Smooth muscle cell (in vitro differentiated cells): ENCODE measurements around the gene SH3BP2. TPM values are rescaled to one million over a fixed set of nuclear protein-coding genes. Genes with fewer than 3 reads are reported as not detected.

ENCODE experiments used
- DNase-seq: peaks from one replicate; lab custom pipeline; 2025; ENCODE audit not compliant: unreplicated experiment; lab: John Stamatoyannopoulos, UW
- H2AFZ ChIP-seq: fragments of 200-600 bp; sonication (generic); 2 replicates; pipeline ENCODE4 v1.6.0; 2016; ENCODE audit warnings: antibody characterized with exemption, low read depth, mild to moderate bottlenecking
- H3F3A ChIP-seq: fragments of 200-600 bp; sonication (generic); 2 replicates; pipeline ENCODE4 v1.6.0; 2017; ENCODE audit warnings: antibody characterized with exemption, low read depth
- H3K27ac ChIP-seq: fragments of 200-600 bp; sonication (generic); 2 replicates; pipeline ENCODE4 v1.5.1; 2016; ENCODE audit warnings: low read depth, mild to moderate bottlenecking
- H3K27me3 ChIP-seq: fragments of 200-600 bp; sonication (generic); 2 replicates; pipeline ENCODE4 v1.6.1; 2016; ENCODE audit warnings: low read depth, mild to moderate bottlenecking
- H3K36me3 ChIP-seq: fragments of 200-600 bp; sonication (generic); 2 replicates; pipeline ENCODE4 v1.5.1; 2016; ENCODE audit warnings: low read depth
- H3K4me1 ChIP-seq: fragments of 200-600 bp; sonication (generic); 2 replicates; pipeline ENCODE4 v1.5.1; 2016; ENCODE audit warnings: low read depth
- H3K4me2 ChIP-seq: fragments of 200-600 bp; sonication (generic); 2 replicates; pipeline ENCODE4 v1.6.0; 2016; ENCODE audit warnings: mild to moderate bottlenecking
- H3K4me3 ChIP-seq: fragments of 200-600 bp; sonication (generic); 2 replicates; pipeline ENCODE4 v1.5.1; 2016; ENCODE audit warnings: mild to moderate bottlenecking
- H3K79me2 ChIP-seq: fragments of 200-600 bp; sonication (generic); 2 replicates; pipeline ENCODE4 v1.6.0; 2016; ENCODE audit warnings: low read depth, mild to moderate bottlenecking
- H3K9ac ChIP-seq: fragments of 200-600 bp; sonication (generic); 2 replicates; pipeline ENCODE4 v1.6.0; 2016; ENCODE audit warnings: low read depth
- H3K9me3 ChIP-seq: fragments of 200-600 bp; sonication (generic); replicated peaks from 2 replicates; pipeline ENCODE4 v1.5.1; 2016; ENCODE audit warnings: low read depth
- H4K20me1 ChIP-seq: fragments of 200-600 bp; sonication (generic); 2 replicates; pipeline ENCODE4 v1.6.0; 2016; ENCODE audit warnings: low read depth
- CTCF ChIP-seq: fragments of 200-600 bp; sonication (generic); IDR thresholded peaks from 2 replicates; pipeline ENCODE4 v1.5.1; 2017; ENCODE audit warnings: borderline replicate concordance, mild to moderate bottlenecking, antibody characterized with exemption; ENCODE audit not compliant: insufficient read depth, poor library complexity, severe bottlenecking
- WGBS: methylation state at CpG from one replicate; pipeline ENCODE4 v1.1.7; 2016; ENCODE audit warnings: low lambda C conversion rate; 5-methylcytosine and 5-hydroxymethylcytosine counted together
- polyA plus RNA-seq: library from polyadenylated mRNA; unstranded; fragments of >200 nt; fragmentation: Nextera tagmentation; extraction: Ambion mirVana; gene quantifications from 2 replicates; pipeline ENCODE4 v1.2.1, GENCODE V29; 2016
- total RNA-seq: library from RNA; depleted of rRNA; stranded (reverse); fragments of >200 nt; gene quantifications from 2 replicates; pipeline ENCODE4 v1.2.3, GENCODE V29; 2014

The SH3BP2 gene
- total and polyA plus RNA-seq, 2 experiments from 2014 or later = 17.3 to 19.3 TPM

GRCh38 chr4:2825740-2826139, 32.9 kb downstream of the SH3BP2 start:
- no peak overlapping the region for H3K9ac ChIP-seq
- no peak overlapping the region for H3K27ac ChIP-seq
- H3K4me3 ChIP-seq = no peak overlapping the region
- H3K79me2 ChIP-seq = peaks cover 4% of the 10 kb centered on the region
- no peaks in the 10 kb centered on the region for H3K36me3 ChIP-seq
- no peak overlapping the region for H2AFZ ChIP-seq
- no peaks in the 10 kb centered on the region for H3K4me1 ChIP-seq
- no peak for TF ChIP-seq CTCF
- no peak for DNase-seq
- peaks cover 52% of the 10 kb centered on the region for H4K20me1 ChIP-seq
- H3K4me2 ChIP-seq = no peak overlapping the region
- H3K27me3 ChIP-seq = no peaks in the 10 kb centered on the region
- no peaks in the 10 kb centered on the region for H3K9me3 ChIP-seq
- WGBS = 93% methylated on average over 13 of the region's 13 CpGs
- no peaks in the 10 kb centered on the region for H3F3A ChIP-seq

- WGBS = 98% methylated on average over 25 of the region's 31 CpGs
Measured at GRCh38 chr4:2827071-2827873, 34.4 kb downstream of the SH3BP2 start.

GRCh38 chr4:2827874-2828751, 35.2 kb downstream of the SH3BP2 start:
- no peaks in the 10 kb centered on the region for H3K27me3 ChIP-seq
- H3K4me3 ChIP-seq = no peak overlapping the region
- TF ChIP-seq CTCF = no peak
- no peak overlapping the region for H2AFZ ChIP-seq
- no peaks in the 10 kb centered on the region for H3K36me3 ChIP-seq
- DNase-seq = no peak
- no peaks in the 10 kb centered on the region for H3K9me3 ChIP-seq
- no peak overlapping the region for H3K27ac ChIP-seq
- H4K20me1 ChIP-seq = peaks cover 29% of the 10 kb centered on the region
- no peak overlapping the region for H3K9ac ChIP-seq
- H3F3A ChIP-seq = no peaks in the 10 kb centered on the region
- H3K4me1 ChIP-seq = no peaks in the 10 kb centered on the region
- H3K79me2 ChIP-seq = no peaks in the 10 kb centered on the region
- no peak overlapping the region for H3K4me2 ChIP-seq
- 96% methylated on average over 15 of the region's 24 CpGs for WGBS

More at GRCh38 chr4:2827071-2827873, 34.4 kb downstream of the SH3BP2 start:
- TF ChIP-seq CTCF = no peak
- Histone ChIP-seq H3K27ac (no peak overlapping the region), H3F3A (no peaks in the 10 kb centered on the region), H3K9ac (no peak overlapping the region), H3K4me1 (no peaks in the 10 kb centered on the region), H2AFZ (no peak overlapping the region), H3K4me3 (no peak overlapping the region), H3K27me3 (no peaks in the 10 kb centered on the region), H3K9me3 (no peaks in the 10 kb centered on the region), H3K4me2 (no peak overlapping the region), H3K79me2 (no peaks in the 10 kb centered on the region), H3K36me3 (no peaks in the 10 kb centered on the region), H4K20me1 (peaks cover 37% of the 10 kb centered on the region)
- no peak for DNase-seq
